Body of pancreas (tissue), 4 donors: ENCODE measurements around the gene ABCB10. TPM values are rescaled to one million over a fixed set of nuclear protein-coding genes. Genes with fewer than 3 reads are reported as not detected.

ENCODE experiments used
- ATAC-seq: fragments of 150-250 bp; one replicate; pipeline ENCODE4 v1.9.1; 2016
- DNase-seq, 4 donors: peaks; one replicate each; pipeline ENCODE4 v3.0.0-alpha.2; 2019
- H3K27ac ChIP-seq, 4 donors: fragments of 200-600 bp; sonication (generic); 1 replicate in 3 of 4; 2 replicates in 1 of 4; pipeline versions ENCODE4 v1.5.1 to v1.6.1; 2016 to 2019; ENCODE audit warnings: mild to moderate bottlenecking in 1 of 4, mixed read lengths in 1 of 4, moderate library complexity in 1 of 4
- H3K27me3 ChIP-seq, 2 donors: fragments of 200-600 bp; sonication (generic); one replicate each; pipeline ENCODE4 v1.6.0; 2016; ENCODE audit warnings: mild to moderate bottlenecking in 1 of 2
- H3K36me3 ChIP-seq, 2 donors: fragments of 200-600 bp; sonication (generic); replicated peaks in 1 of 2; 2 replicates each; pipeline ENCODE4 v1.5.1; 2016; ENCODE audit warnings: low read depth in 2 of 2; ENCODE audit not compliant: insufficient read depth in 1 of 2
- H3K4me1 ChIP-seq: fragments of 200-600 bp; sonication (generic); one replicate; pipeline ENCODE4 v1.6.0; 2016
- H3K4me3 ChIP-seq, 2 donors: fragments of 200-600 bp; sonication (generic); 1 replicate in 1 of 2; 2 replicates in 1 of 2; pipeline ENCODE4 v1.5.1; 2016 to 2019
- H3K9me3 ChIP-seq, 3 donors: fragments of 200-600 bp; sonication (generic); 1 replicate in 2 of 3; 2 replicates in 1 of 3; pipeline ENCODE4 v1.5.1; 2016
- CTCF ChIP-seq, 7 experiments: fragments of 450-650 bp in 4 of 7; fragments of 200-600 bp in 3 of 7; sonication (generic) in 3 of 7; IDR thresholded peaks; one replicate each; pipeline ENCODE4 v1.5.1; 2016 to 2019; ENCODE audit warnings: antibody characterized with exemption in 7 of 7
- POLR2A ChIP-seq, 3 donors: fragments of 450-650 bp; IDR thresholded peaks; one replicate each; pipeline ENCODE4 v1.6.1; 2016; ENCODE audit warnings: antibody characterized with exemption in 3 of 3, mild to moderate bottlenecking in 2 of 3
- WGBS, 2 donors: methylation state at CpG; one replicate each; pipeline ENCODE4 v1.1.5; 2017; 5-methylcytosine and 5-hydroxymethylcytosine counted together
- intact Hi-C: fragments of 100-400 bp; cut with DNase I; formaldehyde crosslinking; loops from one replicate; pipeline ENCODE4 v1.15.1; 2023
- total RNA-seq, 2 donors: library from RNA; depleted of rRNA; stranded (reverse); fragments of >200 nt; gene quantifications; one replicate each; pipeline ENCODE4 v1.1.0, GENCODE V29; 2016

ABCB10 gene
- total RNA-seq, 2 donors from 2014 or later: 7.8 to 15.2 TPM

- H3K9me3 ChIP-seq: no peaks in the 10 kb centered on the region
- no peak for DNase-seq
- no peak overlapping the region for H3K27ac ChIP-seq
- TF ChIP-seq POLR2A (IDR thresholded peaks at IDR 0.05): no peak
- no peak for TF ChIP-seq CTCF (IDR thresholded peaks at IDR 0.05)
- ATAC-seq: no peak
- peaks cover 0 to 23% of the 10 kb centered on the region in 2 donors for H3K36me3 ChIP-seq
- H3K4me3 ChIP-seq: no peak overlapping the region
- intact Hi-C loops: no loop called here
- no peaks in the 10 kb centered on the region for H3K27me3 ChIP-seq
- H3K4me1 ChIP-seq: no peaks in the 10 kb centered on the region
These were observed 23.3 kb downstream of the ABCB10 start for GRCh38 chr1:229535230-229535629.

- Histone ChIP-seq H3K9me3 (no peaks in the 10 kb centered on the region), H3K27ac (no peak overlapping the region), H3K27me3 (no peaks in the 10 kb centered on the region), H3K4me1 (no peaks in the 10 kb centered on the region), H3K4me3 (no peak overlapping the region), H3K36me3 (peaks cover 0 to 15% of the 10 kb centered on the region in 2 donors)
- 94 to 96% methylated on average over 6 of the region's 6 CpGs for whole genome bisulfite sequencing, 2 donors
- TF ChIP-seq POLR2A (IDR thresholded peaks at IDR 0.05) (no peak), CTCF (IDR thresholded peaks at IDR 0.05) (no peak)
- no peak for ATAC-seq
- DNase-seq: no peak
- intact Hi-C loops: no loop called here
These were observed 27.2 kb downstream of the ABCB10 start for GRCh38 chr1:229531326-229531725.

- no peaks in the 10 kb centered on the region for H3K27me3 ChIP-seq
- WGBS, 2 donors: 93 to 96% methylated on average over 7 of the region's 7 CpGs
- no peak for TF ChIP-seq CTCF (IDR thresholded peaks at IDR 0.05)
- TF ChIP-seq POLR2A (IDR thresholded peaks at IDR 0.05): no peak
- H3K36me3 ChIP-seq: peaks cover 0 to 20% of the 10 kb centered on the region in 2 donors
- DNase-seq (no peak), ATAC-seq (no peak)
- no peaks in the 10 kb centered on the region for H3K4me1 ChIP-seq
- no peak overlapping the region for H3K27ac ChIP-seq
- H3K9me3 ChIP-seq: no peaks in the 10 kb centered on the region
- no peak overlapping the region for H3K4me3 ChIP-seq
- intact Hi-C loops: no loop called here
These were observed 28.9 kb downstream of the ABCB10 start for GRCh38 chr1:229529639-229530038.

GRCh38 chr1:229526695-229527094 lies 31.8 kb downstream of the ABCB10 start:
- Histone ChIP-seq H3K27ac (no peak overlapping the region), H3K9me3 (no peaks in the 10 kb centered on the region), H3K4me3 (no peak overlapping the region), H3K36me3 (peaks cover 0 to 22% of the 10 kb centered on the region in 2 donors), H3K27me3 (no peaks in the 10 kb centered on the region), H3K4me1 (no peaks in the 10 kb centered on the region)
- intact Hi-C loops: no loop called here
- TF ChIP-seq CTCF (IDR thresholded peaks at IDR 0.05) (no peak), POLR2A (IDR thresholded peaks at IDR 0.05) (no peak)
- DNase-seq (no peak), ATAC-seq (no peak)
- 88 to 90% methylated on average over 1 of the region's 1 CpG for WGBS, 2 donors

GRCh38 chr1:229523052-229523451 lies 35.5 kb downstream of the ABCB10 start:
- H3K36me3 ChIP-seq: peaks cover 0 to 18% of the 10 kb centered on the region in 2 donors
- H3K27ac ChIP-seq: no peak overlapping the region
- TF ChIP-seq POLR2A (IDR thresholded peaks at IDR 0.05): no peak
- no peaks in the 10 kb centered on the region for H3K27me3 ChIP-seq
- 85 to 92% methylated on average over 1 of the region's 1 CpG for WGBS, 2 donors
- no peaks in the 10 kb centered on the region for H3K9me3 ChIP-seq
- no peak for ATAC-seq
- H3K4me1 ChIP-seq: no peaks in the 10 kb centered on the region
- no peak for DNase-seq
- H3K4me3 ChIP-seq: no peak overlapping the region
- intact Hi-C loops: no loop called here
